NCI-H146 treated with DMSO at 0.1 percent for 48 hours (cell line): ENCODE measurements around the gene CSE1L.
"Not testable (repeated sequence)": the region's sequence is repeated elsewhere in the genome, so short reads cannot be mapped to it uniquely, and the experiment has no call there.

Experiments
- DNase-seq: peaks from one replicate; lab custom pipeline; 2025; ENCODE audit not compliant: unreplicated experiment; lab: John Stamatoyannopoulos, UW

CSE1L gene

GRCh38 chr20:49118307-49118706 is 72.2 kb downstream of the CSE1L start:
- no peak for DNase-seq

- no peak for DNase-seq
Measured at GRCh38 chr20:49119988-49120387, 73.9 kb downstream of the CSE1L start.

- DNase-seq: no peak
Measured at GRCh38 chr20:49122920-49123319, 76.8 kb downstream of the CSE1L start.

GRCh38 chr20:49123982-49124381 is 77.9 kb downstream of the CSE1L start:
- DNase-seq: no peak

- DNase-seq: peak; percentile 16
Measured at GRCh38 chr20:49132995-49133478, 86.9 kb downstream of the CSE1L start.

GRCh38 chr20:49133571-49133970 is 87.5 kb downstream of the CSE1L start:
- DNase-seq: no peak

- not testable (repeated sequence) for DNase-seq
Measured at GRCh38 chr20:49134797-49135196, 88.7 kb downstream of the CSE1L start.

GRCh38 chr20:49136817-49137571 is 90.9 kb downstream of the CSE1L start:
- DNase-seq: no peak

GRCh38 chr20:49138431-49138830 is 92.3 kb downstream of the CSE1L start:
- no peak for DNase-seq

GRCh38 chr20:49140411-49140810 is 94.3 kb downstream of the CSE1L start:
- DNase-seq: no peak

GRCh38 chr20:49140834-49141233 is 94.7 kb downstream of the CSE1L start:
- no peak for DNase-seq
